HG02973 (cell line): ENCODE measurements around the gene ASAH2.
"Not testable (repeated sequence)": the region's sequence is repeated elsewhere in the genome, so short reads cannot be mapped to it uniquely, and the experiment has no call there.

ENCODE experiments used
- ATAC-seq: cut with Tn5 transposase; IDR thresholded peaks from one replicate; pipeline ENCODE4 v1.9.1; 2021; ENCODE audit warnings: moderate library complexity; ENCODE audit not compliant: unreplicated experiment

Gene ASAH2

GRCh38 chr10:50260791-50261281, 9.5 kb upstream of the ASAH2 start:
- peak; percentile 99 for ATAC-seq

DNA sequence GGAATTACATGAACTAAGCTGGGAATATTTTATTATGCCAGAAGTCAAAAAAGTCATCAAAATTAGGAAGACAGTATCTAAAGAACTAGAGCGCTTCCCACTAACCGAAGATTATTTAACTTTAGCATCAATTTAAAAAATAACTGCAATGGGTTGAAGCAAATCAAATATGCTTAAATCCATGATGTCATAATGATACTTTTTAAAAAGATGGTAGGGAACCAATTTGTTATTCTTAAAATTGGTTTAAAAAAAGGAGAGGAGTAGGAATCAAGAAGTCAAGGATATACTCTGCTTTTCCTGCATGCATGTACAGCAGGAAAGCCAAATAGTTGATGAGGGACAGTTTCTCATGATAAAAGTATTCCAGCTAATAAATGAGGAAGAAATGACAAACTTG, 3.2 kb upstream of the ASAH2 start:
- ATAC-seq = no peak

- no peak for ATAC-seq
These were observed 1.0 kb downstream of the ASAH2 start for GRCh38 chr10:50250096-50250854.

DNA sequence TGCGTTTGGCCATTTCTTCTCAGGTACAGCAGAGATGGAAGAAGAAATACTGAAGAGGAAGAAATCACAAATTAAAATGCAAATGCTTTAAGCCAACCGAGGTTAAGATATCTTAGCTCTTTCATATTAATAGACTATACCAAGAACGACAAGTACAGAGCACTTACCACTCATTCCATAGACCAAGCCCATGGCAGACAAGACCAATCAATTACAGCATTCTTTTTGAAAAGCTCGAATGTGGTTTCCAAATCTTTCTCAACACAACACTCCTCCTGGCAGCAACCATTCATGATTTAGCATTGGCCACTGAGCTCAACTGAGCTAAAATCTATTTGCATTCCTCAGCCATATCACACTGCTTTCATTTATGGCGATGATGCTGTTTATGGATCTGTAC, 2.7 kb downstream of the ASAH2 start:
- ATAC-seq = no peak

DNA sequence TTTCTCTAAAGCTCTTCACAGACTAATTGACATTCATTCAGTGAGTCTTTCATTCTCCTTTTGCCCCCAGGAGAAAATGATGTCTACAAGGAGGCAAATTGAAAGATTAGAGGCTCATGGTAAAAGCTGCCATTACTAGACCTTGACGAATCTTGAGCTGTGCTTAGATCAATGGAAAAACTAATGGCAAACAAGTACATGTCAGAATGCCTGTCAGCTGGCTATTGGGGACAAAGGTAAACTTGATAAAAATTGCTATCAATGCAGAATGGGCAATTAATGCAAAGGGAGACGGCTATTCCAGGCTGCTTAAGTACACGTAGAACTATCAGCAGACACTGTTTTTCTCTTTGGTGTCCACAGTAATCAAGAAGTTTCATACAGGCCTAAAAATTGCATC, 3.3 kb downstream of the ASAH2 start:
- ATAC-seq = no peak

DNA sequence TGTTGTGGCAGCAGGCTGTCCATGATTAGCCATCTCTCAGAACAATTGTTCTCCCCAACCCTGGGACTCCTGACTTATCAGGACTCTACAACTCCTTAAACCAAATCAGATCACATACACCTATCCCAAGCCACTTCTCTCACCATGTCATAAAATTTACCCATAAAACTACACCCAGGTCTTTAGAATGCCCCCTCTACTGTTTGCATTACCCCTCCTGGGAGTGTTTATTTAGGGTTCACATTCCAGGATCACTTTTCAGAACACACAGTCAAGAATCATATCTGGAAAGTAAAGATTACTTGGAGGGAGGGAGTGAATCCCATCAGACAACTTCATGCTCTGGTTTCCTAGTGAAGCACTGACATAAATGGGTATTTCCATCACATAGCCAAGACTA, 7.1 kb downstream of the ASAH2 start:
- no peak for ATAC-seq

DNA sequence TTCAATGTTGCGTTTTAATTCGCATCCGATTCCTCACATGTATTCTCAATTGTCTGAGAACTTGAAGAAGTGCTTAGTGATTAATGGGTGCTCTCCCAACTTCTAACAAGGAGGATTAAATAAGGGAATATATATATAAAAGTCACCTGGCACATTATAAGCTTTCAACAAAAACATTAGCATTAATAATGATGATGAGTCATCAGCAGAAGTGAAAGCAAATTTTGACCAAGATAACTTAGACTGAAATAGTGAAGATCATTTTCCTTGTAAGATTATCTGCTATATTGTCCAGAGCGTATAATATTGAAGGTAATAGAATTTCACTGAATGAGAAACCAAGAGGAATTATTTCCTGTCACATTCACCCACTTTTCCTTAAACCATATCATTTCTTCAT, 8.5 kb downstream of the ASAH2 start:
- no peak for ATAC-seq

GRCh38 chr10:50241478-50241877, 9.8 kb downstream of the ASAH2 start:
- ATAC-seq = not testable (repeated sequence)

DNA sequence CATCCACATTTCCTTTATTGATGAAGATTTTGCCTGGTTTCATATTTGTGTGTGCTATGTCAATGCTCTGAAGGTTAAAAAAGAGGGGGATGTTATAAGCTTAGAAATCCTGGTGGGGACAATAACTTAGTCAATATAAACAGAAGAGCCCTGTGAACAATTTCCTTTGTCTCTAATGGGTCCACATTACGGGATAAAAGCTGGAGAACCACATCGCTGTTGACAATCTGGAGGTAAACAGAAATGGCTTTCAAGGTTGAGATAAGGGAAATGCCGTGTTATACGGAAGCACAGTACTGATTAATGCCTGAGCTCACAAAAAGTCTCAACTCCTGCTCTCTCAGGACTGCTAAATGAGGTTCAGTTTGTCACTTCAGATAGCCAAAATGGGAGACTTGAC, 16.8 kb downstream of the ASAH2 start:
- ATAC-seq = no peak

DNA sequence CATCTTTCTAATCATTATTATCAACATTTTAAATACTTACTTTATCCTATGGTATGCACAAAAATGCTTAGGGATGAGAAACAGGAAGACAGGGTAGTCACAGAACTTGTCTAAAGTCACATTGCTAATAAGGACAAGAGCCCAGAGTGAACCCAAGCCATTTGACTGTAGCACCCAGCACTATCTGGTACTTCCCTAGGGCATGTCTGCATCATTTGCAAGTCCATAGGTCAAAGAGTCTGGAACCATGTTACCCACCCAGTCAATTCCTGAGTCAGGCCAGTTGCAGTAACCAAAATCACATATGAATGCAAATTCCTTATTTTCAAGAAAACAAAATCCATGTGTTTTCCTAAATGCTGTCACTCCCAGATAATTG, 19.1 kb downstream of the ASAH2 start:
- ATAC-seq = no peak

DNA sequence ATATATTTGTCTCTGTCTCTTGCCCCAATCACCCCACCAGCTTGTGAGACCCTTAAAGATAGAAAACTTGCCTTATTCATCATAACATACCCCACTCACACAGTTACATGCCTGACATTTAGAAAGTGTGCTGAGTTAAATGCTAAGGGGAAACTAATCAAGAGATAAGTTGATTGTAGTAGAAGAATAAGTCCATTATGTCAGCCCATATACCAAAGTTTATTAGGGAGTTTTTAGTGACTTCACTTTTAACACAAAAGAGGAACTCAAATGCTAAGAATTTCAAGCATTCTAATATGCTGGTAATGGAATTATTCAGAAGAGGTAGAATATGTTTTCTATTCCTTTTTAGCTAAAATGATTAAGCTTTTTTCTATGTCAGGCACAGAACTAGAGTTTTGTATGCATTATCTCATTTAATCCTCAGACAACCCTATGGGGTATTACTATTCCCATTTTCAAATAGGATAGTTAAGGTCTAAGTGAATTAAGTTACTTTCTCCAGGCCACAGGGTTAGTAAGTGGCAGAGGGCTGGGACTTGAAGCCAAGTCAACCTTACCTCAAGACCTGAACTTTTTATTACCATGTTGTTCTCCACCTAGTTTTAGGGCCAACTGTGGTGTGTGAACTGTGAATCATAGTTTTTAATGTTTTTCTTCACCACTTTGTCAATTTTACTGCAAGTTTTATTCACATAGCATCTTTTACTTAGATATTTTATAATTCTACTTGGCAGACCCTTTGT, 19.6 kb downstream of the ASAH2 start:
- peak; percentile 65 for ATAC-seq

GRCh38 chr10:50229460-50229859, 21.9 kb downstream of the ASAH2 start:
- ATAC-seq = no peak

GRCh38 chr10:50228672-50229071, 22.6 kb downstream of the ASAH2 start:
- ATAC-seq = no peak

DNA sequence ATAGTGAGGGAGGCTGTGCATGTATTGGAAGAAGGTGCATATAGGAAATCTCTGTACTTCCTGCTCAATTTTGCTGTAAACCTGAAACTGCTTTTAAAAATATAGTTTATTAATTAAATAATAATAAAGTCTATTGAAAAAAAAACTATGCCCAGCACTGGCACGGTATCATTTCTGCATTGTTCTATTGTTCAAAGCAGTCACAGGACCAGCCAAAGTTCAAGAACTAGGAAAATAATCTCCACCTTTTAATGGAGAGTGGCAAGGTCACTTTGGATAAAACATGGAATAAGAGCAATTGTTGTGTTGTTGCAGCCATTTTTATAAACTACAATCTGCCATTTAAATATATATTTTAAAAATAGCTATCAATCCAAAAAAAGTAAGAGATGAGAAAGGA, 24.7 kb downstream of the ASAH2 start:
- no peak for ATAC-seq

DNA sequence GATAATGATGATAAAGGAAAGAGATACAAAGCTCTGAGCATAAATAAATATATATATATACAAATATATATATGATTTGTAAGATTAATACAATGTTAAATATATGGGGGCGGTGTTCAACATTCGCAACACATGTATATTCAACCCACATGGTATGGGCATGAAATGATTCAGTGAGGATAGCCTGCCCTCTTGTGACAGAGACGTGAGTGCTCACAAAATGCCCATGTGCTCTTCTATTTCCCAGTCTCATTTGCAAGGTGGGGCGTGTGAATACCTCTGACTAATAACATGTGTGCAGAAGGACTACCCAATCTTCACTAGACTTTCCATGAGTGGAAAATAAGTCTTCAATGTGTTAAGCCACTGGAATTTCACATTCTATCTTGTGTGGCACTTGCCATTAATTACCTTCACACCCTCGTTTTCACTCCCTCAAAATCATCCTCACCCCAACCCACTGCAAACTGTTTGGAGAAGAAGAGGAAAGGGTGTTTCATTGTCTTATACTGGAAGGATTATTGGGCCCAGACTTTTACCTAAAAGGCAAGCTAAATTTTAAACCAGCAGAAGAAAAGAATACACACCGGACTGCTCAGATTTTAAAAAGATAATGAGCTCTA, 26.9 kb downstream of the ASAH2 start:
- ATAC-seq = peak; percentile 92

DNA sequence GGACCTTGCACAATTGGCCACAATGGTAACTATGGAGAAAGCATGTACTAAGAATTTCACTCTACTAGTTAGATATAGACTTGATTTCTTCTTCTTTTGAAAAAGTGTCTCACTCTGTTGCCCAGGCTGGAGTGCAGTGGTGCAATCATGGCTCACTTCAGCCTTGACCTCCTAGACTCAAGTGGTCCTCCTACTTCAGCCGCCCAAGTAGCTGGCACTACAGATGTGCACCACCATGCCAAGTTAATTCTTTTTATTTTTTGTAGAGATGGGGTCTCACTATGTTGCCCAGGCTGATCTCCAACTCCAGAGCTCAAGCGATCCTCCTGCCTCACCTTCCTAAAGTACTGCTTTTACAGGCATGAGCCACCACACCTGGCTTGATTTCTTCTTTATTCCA, 29.1 kb downstream of the ASAH2 start:
- no peak for ATAC-seq

DNA sequence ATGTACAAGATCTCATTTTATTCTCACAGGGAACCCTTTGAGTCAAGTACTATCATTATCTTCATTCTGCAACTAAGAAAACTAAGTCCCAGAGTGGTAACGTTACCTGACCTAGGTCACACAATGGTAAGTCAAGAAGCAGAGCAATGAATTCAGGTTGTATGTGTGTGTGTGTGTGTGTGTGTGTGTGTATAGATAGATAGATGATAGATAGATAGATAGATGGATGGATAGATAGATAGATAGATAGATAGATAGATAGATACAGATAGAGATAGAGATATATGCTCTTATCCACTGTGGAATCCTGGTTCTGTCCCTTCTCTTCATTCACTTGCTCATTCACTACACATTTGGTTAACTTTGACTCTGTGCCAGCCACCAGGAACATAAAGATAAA, 29.8 kb downstream of the ASAH2 start:
- no peak for ATAC-seq

GRCh38 chr10:50219646-50220045, 31.7 kb downstream of the ASAH2 start:
- no peak for ATAC-seq

GRCh38 chr10:50219200-50219599, 32.1 kb downstream of the ASAH2 start:
- no peak for ATAC-seq

- no peak for ATAC-seq
These were observed 34.4 kb downstream of the ASAH2 start for GRCh38 chr10:50216894-50217293.

- ATAC-seq = no peak
These were observed 34.9 kb downstream of the ASAH2 start for GRCh38 chr10:50216418-50216817.

DNA sequence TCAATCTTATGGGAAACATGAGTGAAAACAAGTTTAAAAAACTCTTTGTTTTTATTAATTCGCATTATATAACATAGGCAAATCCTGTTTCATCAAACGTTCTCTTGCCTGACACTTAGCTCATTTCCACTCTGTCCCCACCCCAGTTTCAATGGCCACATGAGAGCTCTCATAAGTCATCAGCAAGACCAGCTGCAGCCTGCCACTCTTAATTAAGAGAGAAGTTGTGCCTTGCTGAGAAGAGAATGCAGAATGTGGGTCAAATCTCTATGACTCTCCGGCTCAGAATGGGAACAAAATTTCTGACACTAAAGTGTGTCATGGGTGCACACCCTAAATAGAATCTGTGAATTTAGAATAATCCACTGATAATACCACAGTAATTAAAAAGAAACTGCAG, 39.6 kb downstream of the ASAH2 start:
- ATAC-seq = no peak
